Endometrial microvascular endothelial cells (primary cell): Measurements from ENCODE around the gene PPP2R5B. TPM values are rescaled to one million over a fixed set of nuclear protein-coding genes. Genes with fewer than 3 reads are reported as not detected.
"Not testable (repeated sequence)": the region's sequence is repeated elsewhere in the genome, so short reads cannot be mapped to it uniquely, and the experiment has no call there.

Experiments
- in situ Hi-C: cut with HindIII; loops from 2 replicates; pipeline ENCODE4 v1.10.0; 2017; ENCODE audit warnings: low sequenced_read_pairs, low pct_unique_long_range_greater_than_20kb; ENCODE audit errors: inconsistent ontology term
- total RNA-seq: library from RNA; depleted of rRNA; stranded (reverse); fragments of >200 nt; gene quantifications from one replicate; pipeline ENCODE4 v1.2.3, GENCODE V29; 2015; ENCODE audit errors: inconsistent ontology term

PPP2R5B gene
- total RNA-seq, 1 donor from 2014 or later, result 26.5 TPM

DNA sequence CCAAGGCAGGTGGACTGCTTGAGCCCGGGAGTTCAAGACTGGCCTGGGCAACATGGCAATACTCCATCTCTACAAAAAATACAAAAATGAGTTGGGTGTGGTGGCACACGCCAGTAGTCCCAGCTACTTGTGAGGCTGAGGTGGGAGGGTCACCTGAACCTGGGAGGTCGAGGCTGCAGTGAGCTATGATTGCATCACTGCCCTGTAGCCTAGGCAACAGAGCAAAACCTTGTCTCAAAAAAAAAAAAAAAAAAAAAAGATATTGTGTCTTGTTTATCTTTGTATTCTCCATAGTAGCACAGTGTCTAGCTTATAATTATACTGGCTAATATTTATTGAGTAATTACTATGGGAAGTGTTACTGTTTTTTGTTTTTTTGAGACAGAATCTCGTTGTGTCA, 27.0 kb downstream of the PPP2R5B start:
- in situ Hi-C loops, result no loop called here

DNA sequence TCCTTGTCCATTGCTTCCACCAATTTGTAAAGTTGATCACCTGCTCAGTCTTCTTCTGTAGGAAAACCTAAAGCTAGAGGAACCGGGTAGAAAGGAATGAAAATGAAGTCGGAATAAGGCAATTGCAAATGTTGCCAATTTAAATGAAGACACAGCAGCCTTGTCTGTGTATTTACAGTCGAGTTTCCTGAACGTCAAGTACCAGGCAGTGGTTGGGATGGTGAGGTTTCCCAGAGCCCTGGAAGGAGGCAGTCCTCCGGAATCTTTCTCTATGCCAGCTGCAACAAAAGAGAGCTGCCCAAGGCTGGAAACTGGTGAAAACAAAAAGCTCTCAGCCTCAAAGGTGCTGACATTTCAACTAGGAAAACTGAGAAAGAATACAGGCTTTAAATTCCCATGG, 29.7 kb downstream of the PPP2R5B start:
- in situ Hi-C loops, result no loop called here

DNA sequence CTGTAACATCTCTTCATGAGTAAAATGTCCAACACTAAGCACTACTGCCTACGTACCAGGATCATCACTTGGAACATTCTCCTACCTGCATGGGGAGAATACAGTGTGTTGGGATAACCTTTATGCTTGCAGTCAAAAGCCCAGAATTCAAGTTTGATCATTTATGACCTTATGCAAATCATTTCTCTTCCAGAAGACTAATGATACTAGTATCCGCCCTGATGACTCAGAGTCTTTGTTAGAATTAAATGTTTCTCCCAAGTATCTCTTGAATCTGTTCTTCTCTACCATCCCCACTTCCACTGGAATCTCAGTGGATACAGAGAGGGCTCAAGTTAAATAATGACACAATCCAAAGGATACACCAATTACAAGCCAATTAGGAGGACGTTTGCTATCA, 35.0 kb downstream of the PPP2R5B start:
- in situ Hi-C loops, result no loop called here

DNA sequence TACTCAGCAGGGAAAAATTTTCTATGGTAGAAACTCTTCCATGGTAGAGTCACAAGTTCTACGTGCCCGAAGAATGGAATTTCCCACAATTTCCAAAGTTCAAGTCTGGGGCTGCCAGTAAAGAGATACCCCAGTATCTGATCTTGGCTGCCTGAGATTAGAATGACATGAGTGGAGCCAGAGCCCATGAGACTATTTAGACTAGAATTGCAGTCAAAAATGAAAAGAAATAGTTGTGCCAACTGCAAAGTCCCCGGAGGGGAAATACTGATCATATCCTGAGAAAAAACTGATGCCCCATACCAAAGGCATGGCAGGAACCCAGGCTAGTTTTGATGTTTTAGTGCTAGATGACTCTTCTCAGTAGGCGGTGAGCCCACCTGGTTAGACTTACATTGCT, 36.2 kb downstream of the PPP2R5B start:
- in situ Hi-C loops, result no loop called here

DNA sequence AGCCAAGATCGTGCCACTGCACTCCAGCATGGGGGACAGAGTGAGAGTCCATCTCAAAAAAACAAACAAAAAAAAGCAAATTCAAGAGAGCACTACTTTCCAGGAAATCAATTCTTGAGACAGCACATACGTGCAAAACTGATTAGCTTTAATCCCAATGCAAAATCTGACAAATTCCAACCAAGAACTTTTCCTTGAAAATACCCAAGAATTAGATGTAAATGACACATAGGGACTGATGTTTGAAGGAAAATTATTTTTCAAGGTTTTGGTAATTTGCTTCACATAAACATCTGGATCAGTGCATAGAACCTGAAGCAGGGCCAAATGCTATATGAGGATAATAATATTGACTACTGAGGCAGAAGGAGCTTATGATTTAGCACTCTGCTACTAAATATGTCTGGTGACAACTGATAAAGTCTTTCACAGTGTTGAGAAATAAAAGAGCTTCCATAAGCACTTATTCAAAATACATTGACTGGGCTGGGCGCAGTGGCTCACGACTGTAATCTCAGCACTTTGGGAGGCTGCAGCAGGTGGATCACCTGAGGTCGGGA, 38.7 kb downstream of the PPP2R5B start:
- in situ Hi-C loops, result no loop called here

DNA sequence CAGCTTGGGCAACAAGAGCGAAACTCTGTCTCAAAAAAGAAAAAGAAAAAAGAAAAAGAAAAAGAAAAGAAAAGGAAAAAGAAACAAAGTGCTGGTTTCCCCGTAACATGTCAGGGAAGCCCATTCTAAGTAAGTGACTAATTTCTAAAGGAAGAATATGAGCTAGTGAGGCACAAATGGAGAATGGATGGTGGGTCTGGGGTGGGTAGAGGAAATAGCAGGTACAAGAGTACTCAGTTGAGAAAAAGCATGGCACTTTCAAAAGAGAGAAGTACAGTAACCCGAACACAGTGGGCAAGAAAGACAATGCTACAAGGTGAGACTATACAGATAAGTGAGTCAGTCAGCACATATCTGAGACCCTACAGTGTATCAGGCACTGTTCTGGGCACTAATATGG, 42.9 kb downstream of the PPP2R5B start:
- in situ Hi-C loops, result no loop called here

DNA sequence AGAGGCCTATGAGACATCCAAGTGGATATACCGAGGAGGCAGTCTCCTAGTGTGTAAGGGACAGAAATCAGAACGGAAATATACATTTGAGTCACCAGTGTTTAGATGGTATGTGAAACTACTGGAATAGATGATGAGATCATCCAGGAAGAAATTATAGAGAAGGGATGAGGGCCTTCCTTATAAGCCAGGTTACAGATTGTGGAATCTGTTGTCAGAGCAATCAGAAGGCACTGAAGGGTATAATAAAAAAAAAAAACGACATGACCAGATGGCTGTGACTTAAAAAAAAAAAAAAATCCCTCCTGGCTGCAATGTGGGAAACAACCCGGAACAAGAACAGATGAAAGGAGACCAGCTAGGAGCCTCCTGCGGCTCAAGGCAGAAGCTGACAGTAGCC, 44.7 kb downstream of the PPP2R5B start:
- in situ Hi-C loops, result no loop called here

DNA sequence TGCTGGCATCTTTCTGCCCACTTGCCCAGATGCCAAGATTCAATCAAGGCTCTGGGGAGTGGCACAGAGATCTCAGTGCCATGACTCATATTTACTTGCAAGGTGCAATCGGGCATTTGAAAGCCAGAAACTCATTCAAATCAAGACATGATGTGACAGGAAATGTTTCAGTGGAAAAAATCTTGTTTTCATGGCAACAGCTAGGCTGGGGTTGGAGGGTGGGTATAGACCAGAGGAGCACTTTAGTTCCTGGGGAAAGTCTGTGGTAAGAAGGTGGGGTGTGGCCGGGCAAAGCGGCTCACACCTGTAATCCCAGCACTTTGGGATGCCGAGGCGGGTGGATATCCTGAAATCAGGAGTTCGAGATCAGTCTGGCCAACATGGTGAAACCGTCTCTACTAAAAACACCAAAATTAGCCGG, 46.3 kb downstream of the PPP2R5B start:
- in situ Hi-C loops, result no loop called here

DNA sequence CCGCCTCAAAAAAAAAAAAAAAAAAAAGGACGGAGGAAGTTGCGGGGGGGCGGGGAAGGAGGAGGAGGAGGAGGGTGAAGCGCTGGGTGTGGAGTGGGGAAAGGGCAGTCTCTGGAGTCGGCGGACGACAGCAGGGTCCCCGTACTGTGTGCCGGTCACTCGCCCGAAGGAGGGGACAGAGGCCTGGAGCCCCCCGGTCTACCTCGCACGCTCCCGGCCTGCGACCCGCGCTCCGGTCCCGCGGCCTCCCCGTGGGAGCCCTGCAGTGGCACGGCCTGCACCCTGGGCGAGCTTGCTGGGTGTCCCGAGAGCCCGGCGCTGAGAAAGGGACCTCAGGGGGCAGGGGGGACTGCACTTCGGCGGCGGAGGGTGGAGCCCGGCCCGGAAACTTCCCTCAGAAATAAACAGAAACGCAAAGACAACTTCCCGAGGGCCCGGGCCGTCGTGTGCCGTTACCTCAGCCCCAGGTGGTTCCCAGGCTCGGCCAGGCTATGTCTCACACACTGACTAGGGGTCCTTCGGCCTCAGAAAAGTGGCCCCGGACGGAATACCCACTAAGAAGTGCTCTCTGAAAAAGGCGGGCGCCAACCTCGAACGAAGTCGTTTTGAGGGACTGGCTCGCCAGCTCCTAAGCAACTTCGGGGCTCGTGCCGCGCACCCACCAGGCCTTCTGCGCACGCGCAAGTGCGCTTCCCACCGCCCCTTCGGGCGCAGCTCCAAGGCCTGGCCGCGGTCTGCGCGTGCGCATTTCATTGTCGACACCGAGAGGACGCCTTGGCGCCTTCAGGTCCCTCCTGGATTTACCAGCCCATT, 47.1 kb downstream of the PPP2R5B start, which contains the start of gene MAJIN:
MAJIN (minus strand) TSS at position 688 of the 813 bp plus-strand sequence. CDS start 12,703 bp downstream, outside the sequence.
- in situ Hi-C loops, result no loop called here

DNA sequence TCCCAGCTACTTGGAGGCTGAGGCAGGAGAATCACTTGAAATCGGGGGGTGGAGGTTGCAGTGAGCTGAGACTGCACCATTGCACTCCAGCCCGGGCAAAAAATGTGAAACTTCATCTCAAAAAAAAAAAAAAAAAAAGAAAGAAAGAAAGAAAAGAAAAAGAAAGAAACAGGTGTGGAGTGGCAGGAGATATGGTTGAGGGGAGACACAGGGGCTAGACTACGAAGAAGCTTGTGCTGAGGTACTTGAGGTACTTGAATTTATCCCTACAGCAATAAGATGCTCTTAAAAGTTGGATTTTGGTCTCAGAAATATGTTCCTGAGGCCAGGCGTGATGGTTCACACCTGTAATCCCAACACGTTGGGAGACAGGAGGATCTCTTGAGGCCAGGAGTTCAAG, 49.6 kb downstream of the PPP2R5B start:
- in situ Hi-C loops, result no loop called here

DNA sequence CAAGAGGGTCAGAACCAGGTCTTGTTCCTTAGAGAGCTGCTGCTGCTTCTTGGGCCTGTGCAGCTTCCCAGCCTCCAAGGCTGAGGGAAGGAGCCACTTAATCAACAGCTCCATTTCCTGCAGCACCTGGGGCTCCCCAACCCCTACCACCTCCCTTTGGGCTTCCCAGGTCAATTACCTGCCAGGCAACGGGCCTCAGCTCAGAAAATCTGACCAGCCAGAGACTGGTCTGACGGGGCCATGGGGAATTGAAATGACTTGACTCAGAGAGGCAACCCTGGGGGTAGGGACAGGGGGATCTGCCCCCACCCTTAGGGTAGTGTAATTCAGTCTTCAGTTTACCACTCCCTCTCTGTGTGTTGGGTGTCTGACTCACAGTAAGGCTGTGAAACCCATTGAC, 52.2 kb downstream of the PPP2R5B start:
- in situ Hi-C loops, result no loop called here

DNA sequence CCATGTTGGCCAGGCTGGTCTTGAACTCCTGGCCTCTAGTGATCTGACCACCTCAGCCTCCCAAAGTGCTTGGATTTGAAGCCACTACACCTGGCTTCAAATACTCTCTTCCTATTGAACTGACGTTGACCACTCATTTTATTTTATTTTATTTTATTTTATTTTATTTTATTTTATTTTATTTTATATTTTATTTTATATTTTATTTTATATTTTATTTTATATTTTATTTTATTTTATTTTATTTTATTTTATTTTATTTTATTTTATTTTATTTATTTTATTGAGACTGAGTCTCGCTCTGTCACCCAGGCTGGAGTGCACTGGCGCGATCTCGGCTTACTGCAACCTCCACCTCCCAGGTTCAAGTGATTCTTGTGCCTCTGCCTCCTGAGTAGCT, 58.9 kb downstream of the PPP2R5B start:
- in situ Hi-C loops, result not testable (repeated sequence)

Other genes starting within 250 kb of the PPP2R5B start
- gene NRXN2, start 201.5 kb upstream of the PPP2R5B start, total RNA-seq, result not detected
- gene RASGRP2, start 180.5 kb upstream of the PPP2R5B start, total RNA-seq, result 1.3 TPM
- gene PYGM, start 164.7 kb upstream of the PPP2R5B start, total RNA-seq, result not detected
- 167 TPM for gene SF1, start 146.1 kb upstream of the PPP2R5B start, total RNA-seq
- 42.8 TPM for gene MAP4K2, start 121.5 kb upstream of the PPP2R5B start, total RNA-seq
- 34.0 TPM for gene MEN1, start 114.1 kb upstream of the PPP2R5B start, total RNA-seq
- gene CDC42BPG, start 80.0 kb upstream of the PPP2R5B start, total RNA-seq, result 0.19 TPM
- 202 TPM for gene EHD1, start 46.1 kb upstream of the PPP2R5B start, total RNA-seq
- 26.2 TPM for gene ATG2A, start 7.5 kb upstream of the PPP2R5B start, total RNA-seq
- not detected for gene GPHA2, start 11.2 kb downstream of the PPP2R5B start, total RNA-seq
- gene MAJIN, start 47.4 kb downstream of the PPP2R5B start, total RNA-seq, result not detected
- gene BATF2, start 72.3 kb downstream of the PPP2R5B start, total RNA-seq, result 2.8 TPM
- 92.0 TPM for gene ARL2, start 89.5 kb downstream of the PPP2R5B start, total RNA-seq
- 17.7 TPM for gene SNX15, start 102.8 kb downstream of the PPP2R5B start, total RNA-seq
- 17.8 TPM for gene SAC3D1, start 116.5 kb downstream of the PPP2R5B start, total RNA-seq
- 13.3 TPM for gene NAALADL1, start 133.9 kb downstream of the PPP2R5B start, total RNA-seq
- gene CDCA5, start 159.4 kb downstream of the PPP2R5B start, total RNA-seq, result 38.7 TPM
- 33.8 TPM for gene ZFPL1, start 159.5 kb downstream of the PPP2R5B start, total RNA-seq
- 219 TPM for gene VPS51, start 171.5 kb downstream of the PPP2R5B start, total RNA-seq
- 16.6 TPM for gene TM7SF2, start 187.2 kb downstream of the PPP2R5B start, total RNA-seq
- 16.1 TPM for gene ZNHIT2, start 193.0 kb downstream of the PPP2R5B start, total RNA-seq
- gene FAU, start 197.4 kb downstream of the PPP2R5B start, total RNA-seq, result 393 TPM
- gene MRPL49, start 197.6 kb downstream of the PPP2R5B start, total RNA-seq, result 56.2 TPM
- gene SYVN1, start 209.8 kb downstream of the PPP2R5B start, total RNA-seq, result 33.2 TPM
- not detected for gene SPDYC, start 245.5 kb downstream of the PPP2R5B start, total RNA-seq